HG02973 (cell line): ENCODE data around the gene ZNF280B.
"Not testable (repeated sequence)": the region's sequence is repeated elsewhere in the genome, so short reads cannot be mapped to it uniquely, and the experiment has no call there.

Experiments
- ATAC-seq: cut with Tn5 transposase; IDR thresholded peaks from one replicate; pipeline ENCODE4 v1.9.1; 2021; ENCODE audit warnings: moderate library complexity; ENCODE audit not compliant: unreplicated experiment

Gene ZNF280B

DNA sequence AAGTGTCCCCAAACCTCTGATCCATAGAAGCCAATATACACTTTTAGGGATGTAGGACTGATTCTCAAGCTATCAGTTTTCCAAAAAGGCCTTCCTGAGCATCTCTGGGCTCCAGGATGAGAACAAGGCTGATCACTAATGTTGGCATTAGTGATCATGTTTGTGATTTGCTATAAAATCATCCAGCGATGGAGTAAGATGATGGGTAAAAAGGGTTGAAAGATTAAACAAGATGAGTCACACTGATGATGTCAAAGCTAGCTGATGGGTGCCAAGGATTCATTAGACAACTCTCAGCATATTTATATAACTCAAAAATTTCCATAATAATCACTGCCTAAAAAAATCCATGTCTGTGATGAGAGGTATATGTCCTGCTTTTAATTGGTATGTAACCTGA, 42.8 kb downstream of the ZNF280B start:
- no peak for ATAC-seq

DNA sequence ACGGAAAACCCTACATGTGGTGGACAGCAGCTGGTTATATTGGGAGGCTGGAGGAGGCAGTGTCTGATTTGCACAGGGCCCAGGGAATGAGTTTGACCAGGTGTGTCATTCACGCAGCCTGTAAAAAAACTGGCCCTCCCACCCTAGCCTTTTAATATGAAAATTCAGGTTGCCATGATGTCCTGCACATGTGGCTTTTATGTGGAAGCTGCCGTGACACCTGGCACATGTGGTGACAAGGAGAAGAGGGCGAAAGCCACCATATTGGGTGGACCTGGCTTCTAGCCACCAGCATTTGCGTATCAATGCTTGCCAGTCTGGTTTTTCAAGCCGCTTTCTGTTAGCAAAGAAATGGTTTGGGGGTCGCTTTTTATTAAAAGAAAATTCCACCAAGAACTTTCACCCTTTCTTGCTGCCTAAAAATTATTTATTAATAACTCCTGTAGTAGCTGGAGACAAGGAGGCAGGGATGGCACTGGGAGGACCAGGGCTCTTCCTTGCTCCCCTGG, 43.4 kb downstream of the ZNF280B start:
- ATAC-seq, result no peak

DNA sequence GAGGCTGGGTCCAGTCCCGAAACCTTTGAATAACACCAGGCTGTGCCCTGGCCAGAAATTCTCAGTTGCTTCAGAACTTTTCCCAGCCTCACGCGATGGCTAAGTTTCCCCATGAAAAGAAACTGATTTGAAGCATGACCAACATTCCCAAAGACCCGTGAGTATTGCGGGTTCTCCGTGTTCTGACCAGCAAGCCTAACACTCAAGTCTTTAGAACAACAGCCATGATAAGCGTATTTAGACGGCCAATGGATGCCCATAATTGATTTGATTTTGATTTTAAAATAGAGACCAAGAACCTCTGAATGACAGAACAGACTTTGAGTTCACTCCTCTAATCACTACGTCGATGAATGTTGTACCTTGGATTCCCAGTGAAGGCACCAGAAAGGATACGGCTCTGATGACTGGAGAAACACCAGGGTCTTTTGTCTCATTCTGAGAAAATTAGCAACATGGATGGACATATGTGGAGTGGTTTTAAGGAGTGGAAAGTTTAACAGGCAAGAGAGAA, 43.9 kb downstream of the ZNF280B start:
- ATAC-seq, result no peak

DNA sequence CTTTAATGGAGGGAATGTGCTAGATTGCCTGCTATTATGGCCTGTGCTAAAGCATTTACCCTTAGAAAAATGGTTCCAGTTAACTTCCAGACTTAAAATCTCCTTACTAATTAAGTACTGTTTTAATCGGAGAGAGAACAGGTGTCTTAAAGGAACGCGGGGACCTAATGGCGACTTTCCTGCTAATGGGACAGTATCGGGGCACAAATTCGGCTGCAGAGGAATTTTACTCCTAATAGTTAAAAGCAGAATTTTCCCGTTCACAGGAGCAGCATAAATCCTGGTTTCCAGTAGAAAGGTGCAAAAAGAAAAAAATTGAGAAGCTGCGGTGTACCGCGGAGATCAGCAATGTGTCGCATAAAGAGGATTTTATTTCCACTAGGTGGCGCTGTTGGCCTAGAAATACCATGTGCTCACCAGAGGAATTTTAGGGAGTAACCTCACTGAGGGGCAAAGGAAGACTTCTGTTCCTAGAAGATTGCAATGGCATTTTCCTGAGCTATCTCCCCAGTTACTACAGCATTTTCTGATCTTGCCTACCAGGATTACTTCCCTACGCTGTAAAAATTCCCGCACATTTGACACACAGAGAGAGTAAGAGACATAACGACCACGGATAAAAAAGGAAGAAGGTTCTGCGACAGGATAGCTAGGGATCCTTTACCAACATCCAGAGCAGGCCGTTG, 44.5 kb downstream of the ZNF280B start:
- no peak for ATAC-seq

DNA sequence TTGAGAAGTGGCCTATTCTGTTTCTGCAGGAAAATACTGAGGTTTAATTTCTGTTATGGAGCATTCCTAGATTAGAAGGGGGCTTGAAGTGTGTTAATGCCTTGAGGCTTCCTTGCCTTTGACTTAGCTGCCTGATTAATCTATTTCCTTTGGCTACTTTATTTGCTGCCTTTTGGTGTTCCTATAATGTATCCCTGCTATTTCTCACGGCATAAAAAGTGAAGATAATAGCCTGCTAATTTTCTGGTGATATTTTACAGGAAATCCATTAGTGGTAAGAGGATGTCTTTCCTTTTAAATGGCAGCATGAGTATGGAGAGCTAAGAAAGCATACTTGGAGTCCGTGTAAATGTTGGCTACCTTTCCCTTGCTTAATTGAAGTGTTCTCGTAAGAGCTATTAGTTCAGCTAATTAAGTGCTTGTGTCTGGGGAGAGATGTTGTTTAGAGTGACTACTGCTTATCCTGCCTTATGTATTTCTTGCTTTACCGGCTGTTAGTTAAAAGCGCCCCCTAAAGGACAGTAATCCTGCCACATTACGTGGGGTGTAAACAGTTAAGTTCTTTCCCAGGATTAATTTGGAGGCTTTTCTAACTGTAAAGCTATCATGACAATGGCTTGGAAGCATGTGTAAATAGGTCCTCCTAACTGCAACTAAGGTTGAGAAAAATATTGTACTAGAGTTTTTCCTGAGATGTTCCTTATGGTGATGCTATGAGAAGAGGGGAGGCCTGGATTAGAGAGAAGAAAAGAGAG, 45.6 kb downstream of the ZNF280B start:
- no peak for ATAC-seq

DNA sequence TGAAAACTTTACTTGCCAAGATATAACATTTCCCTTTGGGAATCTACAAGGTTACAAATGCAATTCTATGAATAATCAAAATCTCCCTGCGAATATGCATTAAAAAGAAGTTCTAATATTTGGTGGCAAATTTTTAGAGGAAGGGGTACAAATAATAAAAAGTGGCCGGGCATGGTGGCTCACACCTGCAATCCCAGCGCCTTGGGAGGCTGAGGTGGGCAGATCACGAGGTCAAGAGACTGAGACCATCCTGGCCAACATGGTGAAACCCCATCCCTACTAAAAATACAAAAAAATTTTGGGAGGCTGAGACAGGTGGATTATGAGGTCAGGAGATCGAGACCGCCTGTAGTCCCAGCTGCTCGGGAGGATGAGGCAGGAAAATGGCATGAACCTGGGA, 47.0 kb downstream of the ZNF280B start:
- ATAC-seq, result no peak

DNA sequence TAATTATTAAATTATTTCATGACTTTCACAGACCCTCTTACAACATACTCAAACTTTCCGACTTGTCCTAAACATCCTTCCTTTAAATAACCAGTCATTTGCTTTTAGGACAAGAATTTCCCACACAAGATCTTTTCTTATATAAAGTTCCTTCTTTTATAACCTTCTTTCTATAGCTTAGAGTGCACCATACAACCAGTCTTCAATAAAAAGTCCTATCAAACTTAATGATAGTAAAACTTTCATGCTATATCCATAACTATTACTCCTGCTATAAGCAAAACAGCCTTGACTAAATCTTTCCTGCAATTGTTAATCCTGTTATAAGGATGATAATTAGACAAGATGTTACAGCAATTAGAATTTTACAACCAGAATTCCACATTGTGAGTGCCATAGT, 47.4 kb downstream of the ZNF280B start:
- ATAC-seq, result no peak

DNA sequence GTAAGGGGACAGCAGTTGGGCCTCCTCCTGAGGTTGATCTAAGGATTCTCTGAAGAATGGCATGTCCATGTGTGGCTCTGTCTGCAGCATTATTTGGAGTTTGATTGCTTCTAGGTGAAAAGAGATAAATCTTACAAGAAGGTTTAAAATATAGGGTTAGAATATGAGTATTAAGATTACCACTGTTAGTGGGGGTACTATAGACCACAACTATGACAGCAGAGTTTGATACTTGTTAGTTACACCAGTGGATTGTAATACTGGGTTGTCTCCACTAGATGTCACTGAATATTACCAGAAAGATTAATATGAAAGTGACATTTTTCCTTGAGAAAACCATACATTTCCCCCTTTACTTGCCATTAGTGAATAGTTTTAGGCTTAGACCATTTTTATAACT, 47.9 kb downstream of the ZNF280B start:
- ATAC-seq, result no peak

DNA sequence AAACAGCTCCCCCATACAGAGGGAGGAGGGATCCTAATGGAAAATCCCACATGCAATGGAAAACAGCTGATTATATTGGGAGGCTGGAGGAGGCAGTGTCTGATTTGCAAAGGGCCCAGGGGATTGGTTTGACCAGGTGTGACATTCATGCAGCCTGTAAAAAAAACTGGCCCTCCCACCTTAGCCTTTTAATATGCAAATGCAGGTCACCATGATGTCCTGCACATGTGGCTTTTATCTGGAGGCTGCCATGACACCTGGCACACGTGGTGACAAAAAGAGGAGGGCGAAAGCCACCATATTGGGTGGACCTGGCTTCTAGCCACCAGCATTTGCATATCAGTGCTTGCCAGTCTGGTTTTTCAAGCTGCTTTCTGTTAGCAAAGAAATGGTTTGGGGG, 48.5 kb downstream of the ZNF280B start:
- no peak for ATAC-seq

DNA sequence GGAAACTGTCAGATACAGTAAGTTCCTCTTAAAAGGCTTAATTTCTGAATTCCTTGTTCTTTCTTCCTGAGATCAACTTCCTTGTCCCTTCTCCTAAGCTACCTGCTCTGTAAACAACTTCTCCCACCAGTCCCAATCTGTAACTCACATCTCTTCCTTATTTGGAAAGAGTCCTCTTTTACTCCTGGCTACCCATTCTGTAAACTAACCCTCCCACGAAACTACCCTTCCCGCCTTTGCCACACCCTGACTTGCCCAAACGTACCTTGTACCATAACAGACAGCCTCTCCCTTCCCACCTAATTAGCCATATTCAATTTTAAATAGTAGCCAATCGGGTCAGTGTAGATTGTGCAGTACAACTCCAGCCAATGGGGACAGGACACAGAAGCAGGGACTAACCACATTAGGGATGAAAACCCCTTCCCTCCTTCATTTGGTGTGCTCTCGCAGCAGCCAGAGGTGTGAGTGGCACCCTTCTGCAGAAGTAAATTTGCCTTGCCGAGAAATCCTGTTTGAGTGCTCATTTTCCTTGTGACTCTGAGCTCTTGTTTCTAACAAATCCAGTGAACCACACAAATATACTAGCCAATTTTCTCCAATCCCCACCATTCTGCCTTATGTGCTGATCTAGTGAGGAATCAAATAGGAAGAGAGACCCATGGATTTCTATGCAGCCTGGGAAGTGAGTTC, 49.5 kb downstream of the ZNF280B start:
- no peak for ATAC-seq

DNA sequence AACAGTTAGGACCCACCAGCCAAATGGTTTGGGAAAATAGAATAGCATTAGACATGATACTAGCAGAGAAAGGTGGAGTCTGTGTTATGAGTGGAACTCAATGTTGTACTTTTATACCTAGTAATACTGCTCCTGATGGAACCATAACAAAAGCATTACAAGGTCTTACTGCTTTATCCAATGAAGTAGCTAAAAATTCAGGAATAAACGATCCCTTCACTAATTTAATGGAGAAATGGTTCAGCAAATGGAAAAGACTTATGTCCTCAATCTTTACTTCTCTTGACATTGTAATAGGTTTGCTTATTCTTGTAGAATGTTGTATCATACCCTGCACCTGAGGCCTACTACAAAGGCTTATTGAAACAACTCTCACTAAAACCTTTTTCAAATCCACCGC, 50.2 kb downstream of the ZNF280B start:
- no peak for ATAC-seq

DNA sequence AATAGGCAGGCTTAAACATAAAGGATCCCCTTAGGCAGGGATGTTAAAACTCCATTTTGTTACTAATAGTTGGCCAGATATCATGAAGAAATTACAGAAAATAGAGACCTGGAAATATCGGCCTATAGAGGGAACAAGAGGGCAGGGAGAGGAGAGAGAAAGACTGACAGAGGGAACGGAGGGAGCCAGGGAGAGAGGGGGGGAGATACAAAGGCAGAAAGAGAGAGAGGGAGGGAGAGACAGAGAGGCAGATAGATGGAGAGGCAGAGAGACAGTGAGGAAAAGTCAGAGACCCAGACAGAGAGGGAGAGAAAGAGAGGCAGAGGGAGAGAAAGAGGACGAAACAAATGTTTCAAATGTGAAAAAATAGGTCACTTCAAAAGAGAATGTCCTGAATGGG, 53.5 kb downstream of the ZNF280B start:
- ATAC-seq, result no peak

DNA sequence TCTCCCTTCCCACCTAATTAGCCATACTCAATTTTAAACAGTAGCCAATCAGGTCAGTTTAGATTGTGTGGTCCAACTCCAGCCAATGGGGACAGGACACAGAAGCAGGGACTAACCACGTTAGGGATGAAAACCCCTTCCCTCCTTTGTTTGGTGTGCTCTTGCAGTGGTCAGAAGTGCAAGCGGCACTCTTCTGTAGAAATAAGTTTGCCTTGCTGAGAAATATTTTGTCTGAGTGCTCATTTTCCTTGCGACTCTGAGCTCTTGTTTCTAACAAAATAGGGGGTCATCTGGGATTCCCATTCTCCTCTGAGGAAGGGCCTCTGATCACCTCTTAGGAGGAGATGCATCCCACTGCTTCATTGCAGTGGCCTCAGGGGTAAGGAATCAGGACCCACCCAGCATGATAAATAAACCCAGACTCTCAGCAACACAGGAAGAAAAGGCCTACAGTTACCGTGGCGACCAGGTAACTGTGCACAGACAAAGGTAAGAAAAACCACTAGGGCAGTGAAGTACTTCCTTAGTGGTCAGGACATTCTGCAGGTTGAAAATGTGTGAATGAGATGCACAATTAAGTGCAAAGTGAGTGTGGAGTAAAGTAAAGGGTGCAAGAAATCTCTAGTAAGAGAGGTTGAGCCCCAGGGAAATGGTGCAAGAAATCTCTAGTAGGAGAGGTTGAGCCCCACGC, 55.4 kb downstream of the ZNF280B start:
- no peak for ATAC-seq

DNA sequence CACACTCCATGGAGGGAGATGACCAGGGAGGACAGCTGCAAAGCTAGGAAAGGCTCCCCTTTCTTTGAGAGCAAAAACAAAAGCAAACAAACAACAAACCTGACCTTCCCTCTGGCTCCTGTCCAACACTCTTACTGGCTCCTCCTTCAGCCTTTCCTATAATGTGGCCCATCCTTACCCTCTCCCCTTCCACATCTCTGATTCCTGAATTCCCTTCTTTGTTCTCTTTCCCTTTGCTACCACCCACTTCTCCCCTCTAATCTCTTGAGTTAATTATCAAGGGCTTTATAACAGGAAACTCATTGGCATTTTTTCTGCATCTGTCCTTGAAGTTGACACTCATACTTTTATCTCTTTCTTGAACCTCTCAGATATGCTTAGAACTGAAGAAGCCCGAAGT, 56.3 kb downstream of the ZNF280B start:
- ATAC-seq, result no peak

DNA sequence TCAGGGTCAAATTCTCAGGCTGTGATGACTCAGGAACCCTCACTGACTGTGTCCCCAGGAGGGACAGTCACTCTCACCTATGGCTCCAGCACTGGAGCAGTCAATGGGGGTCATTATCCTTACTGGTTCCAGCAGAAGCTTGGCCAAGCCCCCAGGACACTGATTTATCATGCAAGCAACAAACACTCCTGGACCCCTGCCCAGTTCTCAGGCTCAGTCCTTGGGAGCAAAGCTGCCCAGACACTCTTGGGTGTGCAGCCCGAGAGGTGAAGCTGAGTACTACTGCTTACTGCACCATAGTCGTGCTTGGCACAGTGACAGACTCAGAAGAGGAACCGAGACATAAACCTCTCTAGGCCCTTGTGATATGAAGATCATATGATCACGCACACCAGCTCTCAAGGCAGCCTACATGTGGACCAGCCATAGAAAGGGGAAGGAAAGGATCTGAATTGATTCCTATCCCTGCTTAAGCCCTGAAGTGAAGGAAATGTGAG, 58.2 kb downstream of the ZNF280B start:
- ATAC-seq, result peak; percentile 88

DNA sequence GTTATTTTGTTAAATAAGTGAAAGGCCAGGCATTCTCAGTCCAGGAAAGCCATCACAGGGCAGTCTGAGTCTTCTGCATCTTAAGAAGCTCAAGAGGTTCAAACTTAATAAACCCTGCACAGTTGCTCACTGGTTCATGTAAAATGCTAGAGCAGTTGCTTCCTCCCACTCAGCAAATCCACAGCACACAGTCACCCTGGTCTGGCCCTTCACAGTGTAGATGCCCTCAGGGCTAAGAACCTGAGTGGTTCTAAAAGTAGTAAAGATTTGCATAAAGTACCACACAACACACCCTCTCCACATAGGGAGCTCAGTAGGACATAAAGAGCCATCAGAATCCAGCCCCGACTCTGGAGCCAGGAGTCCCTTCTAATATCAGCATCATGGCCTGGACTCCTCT, 58.7 kb downstream of the ZNF280B start:
- ATAC-seq, result no peak

DNA sequence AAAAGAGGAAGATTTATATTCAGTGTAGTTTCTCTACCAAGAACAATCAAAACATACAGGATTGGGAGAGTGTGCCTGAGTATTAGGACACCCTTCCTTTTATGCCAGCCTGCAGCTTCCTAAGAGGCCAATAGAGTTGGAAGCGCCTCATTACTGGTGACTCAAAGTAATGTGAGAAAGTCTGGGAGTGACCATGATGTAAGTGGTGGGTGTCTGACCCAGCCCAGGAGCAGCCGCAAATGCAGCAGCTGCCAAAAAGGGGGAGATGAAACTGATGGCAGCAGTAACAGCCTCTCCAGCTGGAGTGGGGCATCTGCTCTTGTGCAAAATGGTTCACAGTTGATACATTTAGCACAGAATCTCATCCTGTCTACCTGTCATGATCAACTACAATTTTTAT, 62.0 kb downstream of the ZNF280B start:
- ATAC-seq, result no peak

DNA sequence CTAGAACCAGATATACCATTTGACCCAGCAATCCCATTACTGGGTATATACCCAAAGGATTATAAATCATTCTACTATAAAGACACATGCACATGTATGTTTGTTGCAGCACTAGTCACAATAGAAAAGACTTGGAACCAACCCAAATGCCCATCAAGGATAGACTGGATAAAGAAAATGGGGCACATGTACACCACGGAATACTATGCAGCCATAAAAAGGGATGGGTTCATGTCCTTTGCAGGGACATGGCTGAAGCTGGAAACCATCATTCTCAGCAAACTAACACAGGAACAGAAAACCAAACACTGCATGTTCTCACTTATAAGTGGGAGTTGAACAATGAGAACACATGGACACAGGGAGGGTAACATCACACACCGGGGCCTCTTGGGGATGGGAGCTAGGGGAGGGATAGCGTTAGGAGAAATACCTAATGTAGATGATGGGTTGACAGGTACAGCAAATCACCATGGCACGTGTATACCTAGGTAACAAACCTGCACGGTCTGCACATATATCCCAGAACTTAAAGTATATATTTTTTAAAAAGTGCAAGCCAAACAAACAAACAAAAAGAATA, 64.4 kb downstream of the ZNF280B start:
- not testable (repeated sequence) for ATAC-seq

DNA sequence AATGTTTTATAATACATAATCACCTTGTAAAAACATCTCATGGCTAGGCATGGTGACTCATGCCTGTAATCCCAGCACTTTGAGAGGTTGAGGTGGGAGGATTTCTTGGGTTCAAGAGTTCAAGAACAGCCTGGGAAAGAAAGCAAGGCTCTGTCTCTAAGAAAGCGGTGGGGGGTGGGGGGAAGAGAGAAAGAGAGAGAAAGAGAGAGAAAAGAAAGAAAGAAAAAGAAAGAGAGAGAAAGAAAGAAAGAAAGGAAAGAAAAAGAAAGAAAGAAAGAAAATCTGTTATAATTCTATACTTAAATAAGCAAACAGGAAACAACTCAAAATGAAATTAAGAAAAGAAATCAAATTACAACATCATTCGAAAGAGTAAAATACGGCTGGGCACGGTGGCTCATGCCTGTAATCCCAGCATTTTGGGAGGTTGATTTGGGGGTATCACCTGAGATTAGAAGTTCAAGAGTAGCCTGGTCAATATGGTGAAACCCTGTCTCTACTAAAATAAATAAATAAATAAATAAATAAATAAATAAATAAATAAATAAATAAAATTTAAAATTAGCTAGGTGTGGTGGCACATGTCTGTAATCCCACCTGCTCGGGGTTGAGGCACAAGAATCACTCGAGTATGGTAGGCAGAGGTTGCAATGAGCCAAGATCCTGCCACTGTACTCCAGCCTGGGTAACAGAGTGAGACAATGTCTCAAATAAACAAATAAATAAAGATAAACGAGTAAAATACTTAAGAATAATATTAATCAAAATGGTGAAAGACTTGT, 65.4 kb downstream of the ZNF280B start:
- no peak for ATAC-seq

DNA sequence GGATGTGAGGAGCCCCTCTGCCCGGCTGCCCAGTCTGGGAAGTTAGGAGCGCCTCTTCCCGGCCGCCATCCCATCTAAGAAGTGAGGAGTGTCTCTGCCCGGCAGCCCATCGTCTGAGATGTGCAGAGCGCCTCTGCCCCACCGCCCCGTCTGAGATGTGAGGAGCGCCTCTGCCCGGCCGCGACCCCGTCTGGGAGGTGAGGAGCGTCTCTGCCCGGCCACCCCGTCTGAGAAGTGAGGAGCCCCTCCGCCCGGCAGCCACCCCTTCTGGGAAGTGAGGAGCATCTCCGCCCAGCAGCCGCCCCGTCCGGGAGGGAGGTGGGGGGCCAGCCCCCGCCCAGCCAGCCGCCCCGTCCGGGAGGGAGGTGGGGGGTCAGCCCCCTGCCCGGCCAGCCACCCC, 66.9 kb downstream of the ZNF280B start:
- ATAC-seq, result not testable (repeated sequence)
